Measurements from ENCODE around the gene TMEM117.

TMEM117 gene

DNA sequence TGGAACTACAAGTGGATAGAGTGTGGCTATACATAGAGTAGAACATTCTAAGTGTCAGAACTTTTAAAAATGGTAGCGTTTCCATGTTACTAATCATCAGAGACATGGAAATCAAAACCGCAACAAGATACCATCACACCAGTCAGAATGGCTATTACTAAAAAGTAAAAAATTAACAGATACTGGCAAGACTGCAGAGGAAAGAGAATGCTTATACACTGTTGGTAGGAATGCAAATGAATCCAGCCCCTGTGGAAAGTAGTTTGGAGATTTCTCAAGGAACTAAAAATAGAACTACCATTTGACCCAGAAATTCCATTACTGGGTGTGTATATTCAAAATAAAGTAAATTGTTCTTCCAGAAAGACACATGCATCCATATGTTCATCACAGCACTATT, 521.6 kb downstream of the TMEM117 start:
- H3K27me3 ChIP-seq (ENCODE audit: insufficient read depth, low read depth), result no peaks in the 10 kb centered on the region
- no peak overlapping the region for H3K9ac ChIP-seq
- H2AFZ ChIP-seq (ENCODE audit: low read depth), result no peak overlapping the region
- TF ChIP-seq, protein P1, sequence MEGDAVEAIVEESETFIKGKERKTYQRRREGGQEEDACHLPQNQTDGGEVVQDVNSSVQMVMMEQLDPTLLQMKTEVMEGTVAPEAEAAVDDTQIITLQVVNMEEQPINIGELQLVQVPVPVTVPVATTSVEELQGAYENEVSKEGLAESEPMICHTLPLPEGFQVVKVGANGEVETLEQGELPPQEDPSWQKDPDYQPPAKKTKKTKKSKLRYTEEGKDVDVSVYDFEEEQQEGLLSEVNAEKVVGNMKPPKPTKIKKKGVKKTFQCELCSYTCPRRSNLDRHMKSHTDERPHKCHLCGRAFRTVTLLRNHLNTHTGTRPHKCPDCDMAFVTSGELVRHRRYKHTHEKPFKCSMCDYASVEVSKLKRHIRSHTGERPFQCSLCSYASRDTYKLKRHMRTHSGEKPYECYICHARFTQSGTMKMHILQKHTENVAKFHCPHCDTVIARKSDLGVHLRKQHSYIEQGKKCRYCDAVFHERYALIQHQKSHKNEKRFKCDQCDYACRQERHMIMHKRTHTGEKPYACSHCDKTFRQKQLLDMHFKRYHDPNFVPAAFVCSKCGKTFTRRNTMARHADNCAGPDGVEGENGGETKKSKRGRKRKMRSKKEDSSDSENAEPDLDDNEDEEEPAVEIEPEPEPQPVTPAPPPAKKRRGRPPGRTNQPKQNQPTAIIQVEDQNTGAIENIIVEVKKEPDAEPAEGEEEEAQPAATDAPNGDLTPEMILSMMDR (conservative IDR thresholded peaks at IDR 0.05; ENCODE audit: low read depth, low read length), result no peak
- no peak overlapping the region for H3K4me2 ChIP-seq
- no peak overlapping the region for H3K4me3 ChIP-seq (IDR thresholded peaks at IDR 0.05; ENCODE audit: insufficient read depth, low read depth, low read length)
- H3K27ac ChIP-seq, result no peak overlapping the region
- H3K36me3 ChIP-seq (ENCODE audit: insufficient read depth), result no peaks in the 10 kb centered on the region
- no peaks in the 10 kb centered on the region for H3K4me1 ChIP-seq (ENCODE audit: low read depth, poor library complexity, severe bottlenecking)
- H4K20me1 ChIP-seq (ENCODE audit: insufficient read depth), result no peaks in the 10 kb centered on the region
- no peaks in the 10 kb centered on the region for H3K79me2 ChIP-seq (ENCODE audit: insufficient read depth, low read depth)

- no peaks in the 10 kb centered on the region for H3K27me3 ChIP-seq (ENCODE audit: insufficient read depth, low read depth)
- H3K4me1 ChIP-seq (ENCODE audit: low read depth, poor library complexity, severe bottlenecking), result peaks cover 11% of the 10 kb centered on the region
- H2AFZ ChIP-seq (ENCODE audit: low read depth), result no peak overlapping the region
- H3K9ac ChIP-seq, result no peak overlapping the region
- no peaks in the 10 kb centered on the region for H3K36me3 ChIP-seq (ENCODE audit: insufficient read depth)
- H4K20me1 ChIP-seq (ENCODE audit: insufficient read depth), result no peaks in the 10 kb centered on the region
- no peak overlapping the region for H3K4me2 ChIP-seq
- no peaks in the 10 kb centered on the region for H3K79me2 ChIP-seq (ENCODE audit: insufficient read depth, low read depth)
- H3K27ac ChIP-seq, result no peak overlapping the region
- TF ChIP-seq, protein P1 (conservative IDR thresholded peaks at IDR 0.05; ENCODE audit: low read depth, low read length), result no peak
- H3K4me3 ChIP-seq (IDR thresholded peaks at IDR 0.05; ENCODE audit: insufficient read depth, low read depth, low read length), result no peak overlapping the region
These were observed 522.8 kb downstream of the TMEM117 start for GRCh38 chr12:44358636-44359035.

GRCh38 chr12:44362947-44363346, 527.1 kb downstream of the TMEM117 start:
- H3K4me2 ChIP-seq, result peak overlapping the region; percentile 27; the same call in 1 of the 2 replicates
- no peak overlapping the region for H3K27ac ChIP-seq
- no peaks in the 10 kb centered on the region for H3K36me3 ChIP-seq (ENCODE audit: insufficient read depth)
- no peaks in the 10 kb centered on the region for H3K27me3 ChIP-seq (ENCODE audit: insufficient read depth, low read depth)
- H3K4me3 ChIP-seq (IDR thresholded peaks at IDR 0.05; ENCODE audit: insufficient read depth, low read depth, low read length), result no peak overlapping the region
- H4K20me1 ChIP-seq (ENCODE audit: insufficient read depth), result no peaks in the 10 kb centered on the region
- no peaks in the 10 kb centered on the region for H3K79me2 ChIP-seq (ENCODE audit: insufficient read depth, low read depth)
- no peak overlapping the region for H2AFZ ChIP-seq (ENCODE audit: low read depth)
- H3K4me1 ChIP-seq (ENCODE audit: low read depth, poor library complexity, severe bottlenecking), result peaks cover 17% of the 10 kb centered on the region
- TF ChIP-seq, protein P1 (conservative IDR thresholded peaks at IDR 0.05; ENCODE audit: low read depth, low read length), result no peak
- no peak overlapping the region for H3K9ac ChIP-seq

- TF ChIP-seq, protein P1 (conservative IDR thresholded peaks at IDR 0.05; ENCODE audit: low read depth, low read length), result no peak
- H3K4me3 ChIP-seq (IDR thresholded peaks at IDR 0.05; ENCODE audit: insufficient read depth, low read depth, low read length), result no peak overlapping the region
- H3K4me2 ChIP-seq, result no peak overlapping the region
- no peak overlapping the region for H3K27ac ChIP-seq
- H2AFZ ChIP-seq (ENCODE audit: low read depth), result no peak overlapping the region
- no peaks in the 10 kb centered on the region for H4K20me1 ChIP-seq (ENCODE audit: insufficient read depth)
- no peaks in the 10 kb centered on the region for H3K79me2 ChIP-seq (ENCODE audit: insufficient read depth, low read depth)
- no peaks in the 10 kb centered on the region for H3K36me3 ChIP-seq (ENCODE audit: insufficient read depth)
- H3K4me1 ChIP-seq (ENCODE audit: low read depth, poor library complexity, severe bottlenecking), result peaks cover 17% of the 10 kb centered on the region
- H3K9ac ChIP-seq, result no peak overlapping the region
- no peaks in the 10 kb centered on the region for H3K27me3 ChIP-seq (ENCODE audit: insufficient read depth, low read depth)
These were observed 531.3 kb downstream of the TMEM117 start for GRCh38 chr12:44367136-44367535.
